HT-29 (cell line): Measurements from ENCODE around the gene TC2N. TPM values are rescaled to one million over a fixed set of nuclear protein-coding genes. Genes with fewer than 3 reads are reported as not detected.

Experiments used
- total RNA-seq: library from RNA; depleted of rRNA; stranded (reverse); fragments of >200 nt; shearing (Covaris generic); gene quantifications from 2 replicates; pipeline ENCODE4 v1.2.3, GENCODE V29; 2014; rRNA removed

The TC2N gene
- total RNA-seq, 1 experiment from 2014 or later: 13.9 TPM

Other genes with a start within 250 kb of the TC2N start
- 0.03 and 0.61 TPM in 2 replicates for gene CATSPERB, start 135.4 kb downstream of the TC2N start, total RNA-seq
- not detected in 2 replicates for gene FBLN5, start 80.2 kb upstream of the TC2N start, total RNA-seq
- gene TRIP11, start 172.5 kb upstream of the TC2N start, total RNA-seq: 7.1 and 11.1 TPM in 2 replicates
- 7.5 and 13.7 TPM in 2 replicates for gene ATXN3, start 239.0 kb upstream of the TC2N start, total RNA-seq